ENCODE data around the gene AK8.

- TF ChIP-seq CTCF (IDR thresholded peaks at IDR 0.05; ENCODE audit: low read length) (no peak), EZH2 (IDR thresholded peaks at IDR 0.05; ENCODE audit: borderline replicate concordance, low read length) (no peak)
Measured at GRCh38 chr9:132697230-132697629, 180.9 kb downstream of the AK8 start.

Data from OCI-LY1 (cell line).